ENCODE results near the gene KRTAP4-12.

- no peak for TF ChIP-seq ZFX (IDR thresholded peaks at IDR 0.05; ENCODE audit: borderline replicate concordance)
- no peak for TF ChIP-seq CTCF (IDR thresholded peaks at IDR 0.05)
Observed at GRCh38 chr17:41073676-41074075, 50.3 kb downstream of the KRTAP4-12 start.

Measured in 22Rv1 (cell line).